Globus pallidus (tissue), 1 donor: ENCODE measurements around the gene ARHGDIA.

Experiments used
- DNase-seq: peaks from one replicate; pipeline ENCODE4 v3.0.0-alpha.2; 2015; ENCODE audit warnings: low spot score

The ARHGDIA gene

GRCh38 chr17:81906476-81907218, 35.5 kb upstream of the ARHGDIA start:
- DNase-seq: no peak

- DNase-seq: no peak
Measured at GRCh38 chr17:81905993-81906392, 34.9 kb upstream of the ARHGDIA start.

GRCh38 chr17:81905424-81905875, 34.3 kb upstream of the ARHGDIA start:
- DNase-seq: no peak

- DNase-seq: no peak
Measured at GRCh38 chr17:81904600-81905423, 33.7 kb upstream of the ARHGDIA start.

GRCh38 chr17:81903896-81904599, 32.9 kb upstream of the ARHGDIA start:
- no peak for DNase-seq

- DNase-seq: no peak
Measured at GRCh38 chr17:81903415-81903831, 32.3 kb upstream of the ARHGDIA start.

GRCh38 chr17:81902653-81903414, 31.7 kb upstream of the ARHGDIA start:
- DNase-seq: no peak

- no peak for DNase-seq
Measured at GRCh38 chr17:81902023-81902652, 31.0 kb upstream of the ARHGDIA start, which contains the start of gene NPB. Gene NPB (plus strand): TSS chr17:81902238. CDS start chr17:81902278, 40 bp downstream.

GRCh38 chr17:81901167-81902022, 30.3 kb upstream of the ARHGDIA start:
- DNase-seq: no peak

GRCh38 chr17:81900181-81900820, 29.2 kb upstream of the ARHGDIA start:
- no peak for DNase-seq

- no peak for DNase-seq
Measured at GRCh38 chr17:81899514-81900166, 28.5 kb upstream of the ARHGDIA start.

- no peak for DNase-seq
Measured at GRCh38 chr17:81898885-81899284, 27.7 kb upstream of the ARHGDIA start.

- no peak for DNase-seq
Measured at GRCh38 chr17:81898029-81898866, 27.1 kb upstream of the ARHGDIA start.

- no peak for DNase-seq
Measured at GRCh38 chr17:81895400-81895799, 24.3 kb upstream of the ARHGDIA start.

GRCh38 chr17:81891303-81891552, 20.1 kb upstream of the ARHGDIA start:
- DNase-seq: no peak

GRCh38 chr17:81890447-81891302, 19.5 kb upstream of the ARHGDIA start:
- DNase-seq: no peak

- DNase-seq: no peak
Measured at GRCh38 chr17:81889602-81890001, 18.5 kb upstream of the ARHGDIA start.
